Measurements from ENCODE around the gene APBB3. TPM values are rescaled to one million over a fixed set of nuclear protein-coding genes. Genes with fewer than 3 reads are reported as not detected.
A peak's percentile ranks its signal among the peaks of the same experiment; 100 is the strongest.

APBB3 gene
- total RNA-seq, 6 experiments from 2014 or later: 9.6 to 24.3 (median 14.3) TPM

DNA sequence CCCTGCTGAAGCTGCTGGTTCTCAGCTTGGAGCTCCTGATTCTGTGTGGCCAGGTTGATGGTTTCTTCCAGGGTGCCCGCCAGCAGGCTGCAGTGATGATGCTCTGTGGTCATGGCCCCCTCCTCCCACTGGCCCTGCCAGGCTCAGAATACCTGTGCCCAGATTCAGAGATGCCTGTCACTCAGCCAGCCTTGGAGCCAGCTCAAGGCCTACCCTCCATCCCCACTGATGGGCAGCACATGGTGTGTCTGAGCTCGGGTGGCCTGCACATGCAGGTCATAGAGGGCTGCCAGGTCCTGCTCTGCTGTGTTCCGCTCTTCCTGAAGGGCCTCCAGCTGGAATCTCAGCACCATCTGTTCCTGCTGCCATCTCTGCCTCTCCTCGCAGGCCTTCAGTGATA lies 5.7 kb upstream of the APBB3 start:
- no peak overlapping the region for H3K4me3 ChIP-seq
- no peaks in the 10 kb centered on the region for H3K9me3 ChIP-seq
- 100% methylated on average over 1 of the region's 4 CpGs for WGBS (ENCODE audit: insufficient coverage, low coverage, low lambda C conversion rate, missing lambda C conversion rate)
- TF ChIP-seq, protein P1, sequence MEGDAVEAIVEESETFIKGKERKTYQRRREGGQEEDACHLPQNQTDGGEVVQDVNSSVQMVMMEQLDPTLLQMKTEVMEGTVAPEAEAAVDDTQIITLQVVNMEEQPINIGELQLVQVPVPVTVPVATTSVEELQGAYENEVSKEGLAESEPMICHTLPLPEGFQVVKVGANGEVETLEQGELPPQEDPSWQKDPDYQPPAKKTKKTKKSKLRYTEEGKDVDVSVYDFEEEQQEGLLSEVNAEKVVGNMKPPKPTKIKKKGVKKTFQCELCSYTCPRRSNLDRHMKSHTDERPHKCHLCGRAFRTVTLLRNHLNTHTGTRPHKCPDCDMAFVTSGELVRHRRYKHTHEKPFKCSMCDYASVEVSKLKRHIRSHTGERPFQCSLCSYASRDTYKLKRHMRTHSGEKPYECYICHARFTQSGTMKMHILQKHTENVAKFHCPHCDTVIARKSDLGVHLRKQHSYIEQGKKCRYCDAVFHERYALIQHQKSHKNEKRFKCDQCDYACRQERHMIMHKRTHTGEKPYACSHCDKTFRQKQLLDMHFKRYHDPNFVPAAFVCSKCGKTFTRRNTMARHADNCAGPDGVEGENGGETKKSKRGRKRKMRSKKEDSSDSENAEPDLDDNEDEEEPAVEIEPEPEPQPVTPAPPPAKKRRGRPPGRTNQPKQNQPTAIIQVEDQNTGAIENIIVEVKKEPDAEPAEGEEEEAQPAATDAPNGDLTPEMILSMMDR (IDR thresholded peaks at IDR 0.05): no peak
- TF ChIP-seq POLR2A (IDR thresholded peaks at IDR 0.05): no peak
- H3K36me3 ChIP-seq: peaks cover 0 to 15% (median 7%) of the 10 kb centered on the region in 4 donors
- H3K27me3 ChIP-seq: no peaks in the 10 kb centered on the region
- no peak for ATAC-seq
- intact Hi-C loops (cut with DNase I): no loop called here
- H3K4me1 ChIP-seq: peaks cover 0 to 66% (median 27%) of the 10 kb centered on the region in 4 donors
- H3K27ac ChIP-seq: peak overlapping the region in 1 of 3 donors; percentile 90
- peak in 1 of 3 donors; percentile 46 for DNase-seq

GRCh38 chr5:140569197-140569596 lies 4.8 kb upstream of the APBB3 start:
- H3K4me1 ChIP-seq: peaks cover 0 to 57% (median 23%) of the 10 kb centered on the region in 4 donors
- no peaks in the 10 kb centered on the region for H3K27me3 ChIP-seq
- 19% methylated on average over 4 of the region's 4 CpGs for WGBS (ENCODE audit: insufficient coverage, low coverage, low lambda C conversion rate, missing lambda C conversion rate)
- peaks cover 0 to 15% (median 7%) of the 10 kb centered on the region in 4 donors for H3K36me3 ChIP-seq
- ATAC-seq (no peak), DNase-seq (peak in 1 of 3 donors; percentile 30)
- H3K9me3 ChIP-seq: no peaks in the 10 kb centered on the region
- intact Hi-C loops (cut with DNase I): loop anchor here (10.0 kb wide), 1 partner anchor 66 kb away; the partner anchor contains the start of genes CD14 (in 2 of the 2) and TMCO6 (in 2 of the 2)
- peak overlapping the region; percentile 23 to 90 (median 56) for H3K27ac ChIP-seq
- TF ChIP-seq POLR2A (IDR thresholded peaks at IDR 0.05): no peak
- TF ChIP-seq, protein P1 (IDR thresholded peaks at IDR 0.05): no peak
- H3K4me3 ChIP-seq: no peak overlapping the region

GRCh38 chr5:140568443-140569063 lies 4.2 kb upstream of the APBB3 start:
- WGBS (ENCODE audit: insufficient coverage, low coverage, low lambda C conversion rate, missing lambda C conversion rate): no CpG with 5 or more reads among the region's 2 CpGs
- H3K4me1 ChIP-seq: peaks cover 0 to 56% (median 23%) of the 10 kb centered on the region in 4 donors
- ATAC-seq (no peak), DNase-seq (peak in 1 of 3 donors; percentile 42)
- intact Hi-C loops (cut with DNase I): loop anchor here (10.0 kb wide), 1 partner anchor 66 kb away; the partner anchor contains the start of genes CD14 (in 2 of the 2) and TMCO6 (in 2 of the 2)
- H3K27ac ChIP-seq: peak overlapping the region; percentile 23 to 90 (median 56)
- peaks cover 0 to 15% (median 7%) of the 10 kb centered on the region in 4 donors for H3K36me3 ChIP-seq
- H3K27me3 ChIP-seq: no peaks in the 10 kb centered on the region
- no peak overlapping the region for H3K4me3 ChIP-seq
- TF ChIP-seq POLR2A (IDR thresholded peaks at IDR 0.05): no peak
- TF ChIP-seq, protein P1 (IDR thresholded peaks at IDR 0.05): no peak
- H3K9me3 ChIP-seq: no peaks in the 10 kb centered on the region

- Histone ChIP-seq H3K36me3 (peaks cover 0 to 15% (median 7%) of the 10 kb centered on the region in 4 donors), H3K27me3 (no peaks in the 10 kb centered on the region), H3K4me3 (no peak overlapping the region), H3K4me1 (peaks cover 0 to 56% (median 22%) of the 10 kb centered on the region in 4 donors), H3K9me3 (no peaks in the 10 kb centered on the region), H3K27ac (no peak overlapping the region)
- intact Hi-C loops (cut with DNase I): loop anchor here (10.0 kb wide), 1 partner anchor 67 kb away; the partner anchor contains the start of genes CD14 (in 2 of the 2) and TMCO6 (in 2 of the 2)
- DNase-seq (peak in 1 of 3 donors; percentile 40), ATAC-seq (no peak)
- TF ChIP-seq POLR2A (IDR thresholded peaks at IDR 0.05): no peak
- TF ChIP-seq, protein P1 (IDR thresholded peaks at IDR 0.05): no peak
- WGBS (ENCODE audit: insufficient coverage, low coverage, low lambda C conversion rate, missing lambda C conversion rate): 91% methylated on average over 6 of the region's 13 CpGs
Observed at GRCh38 chr5:140567871-140568270, 3.5 kb upstream of the APBB3 start.
